Epithelial cell of esophagus (primary cell): Measurements from ENCODE around the gene RNF113B.

Experiments used
- DNase-seq: peaks from one replicate; pipeline ENCODE4 v3.0.0; 2010; ENCODE audit warnings: low read depth
- H3K4me3 ChIP-seq: 2 replicates; pipeline ENCODE4 v1.5.1; 2011; ENCODE audit warnings: mild to moderate bottlenecking, low read length, control low read depth
- CTCF ChIP-seq: IDR thresholded peaks from 2 replicates; pipeline ENCODE4 v1.5.1; 2011; ENCODE audit warnings: low read depth, mild to moderate bottlenecking, low read length, control low read depth, inconsistent platforms; ENCODE audit not compliant: insufficient read depth; ENCODE audit errors: missing control alignments

Gene RNF113B

GRCh38 chr13:98215508-98215907, 38.4 kb upstream of the RNF113B start:
- no peak for TF ChIP-seq CTCF
- H3K4me3 ChIP-seq: no peak overlapping the region
- no peak for DNase-seq

GRCh38 chr13:98214707-98215106, 37.6 kb upstream of the RNF113B start:
- no peak for TF ChIP-seq CTCF
- peak; percentile 93 for DNase-seq
- no peak overlapping the region for H3K4me3 ChIP-seq

GRCh38 chr13:98214008-98214643, 37.1 kb upstream of the RNF113B start:
- no peak overlapping the region for H3K4me3 ChIP-seq
- no peak for TF ChIP-seq CTCF
- DNase-seq: peak; percentile 42

GRCh38 chr13:98213354-98213753, 36.3 kb upstream of the RNF113B start:
- DNase-seq: no peak
- no peak overlapping the region for H3K4me3 ChIP-seq
- no peak for TF ChIP-seq CTCF

GRCh38 chr13:98212763-98213162, 35.7 kb upstream of the RNF113B start:
- TF ChIP-seq CTCF: no peak

GRCh38 chr13:98208606-98209005, 31.5 kb upstream of the RNF113B start:
- no peak for DNase-seq
- H3K4me3 ChIP-seq: no peak overlapping the region
- no peak for TF ChIP-seq CTCF

More at GRCh38 chr13:98212763-98213162, 35.7 kb upstream of the RNF113B start:
- H3K4me3 ChIP-seq: no peak overlapping the region
- no peak for DNase-seq

- peak; percentile 13 for DNase-seq
- TF ChIP-seq CTCF: no peak
- no peak overlapping the region for H3K4me3 ChIP-seq
These were observed 30.3 kb upstream of the RNF113B start for GRCh38 chr13:98207416-98207815.
